NCI-H1930 (cell line): ENCODE data around the gene ETAA1.

Experiments used
- DNase-seq, 2 experiments: peaks; one replicate each; lab custom pipeline; 2025; lab: John Stamatoyannopoulos, UW

The ETAA1 gene

GRCh38 chr2:67397143-67397986 lies at the start of gene ETAA1:
ETAA1 (plus strand) TSS chr2:67397333; CDS start chr2:67397449, 116 bp downstream.
- DNase-seq, result peak; percentile 77 to 87

DNA sequence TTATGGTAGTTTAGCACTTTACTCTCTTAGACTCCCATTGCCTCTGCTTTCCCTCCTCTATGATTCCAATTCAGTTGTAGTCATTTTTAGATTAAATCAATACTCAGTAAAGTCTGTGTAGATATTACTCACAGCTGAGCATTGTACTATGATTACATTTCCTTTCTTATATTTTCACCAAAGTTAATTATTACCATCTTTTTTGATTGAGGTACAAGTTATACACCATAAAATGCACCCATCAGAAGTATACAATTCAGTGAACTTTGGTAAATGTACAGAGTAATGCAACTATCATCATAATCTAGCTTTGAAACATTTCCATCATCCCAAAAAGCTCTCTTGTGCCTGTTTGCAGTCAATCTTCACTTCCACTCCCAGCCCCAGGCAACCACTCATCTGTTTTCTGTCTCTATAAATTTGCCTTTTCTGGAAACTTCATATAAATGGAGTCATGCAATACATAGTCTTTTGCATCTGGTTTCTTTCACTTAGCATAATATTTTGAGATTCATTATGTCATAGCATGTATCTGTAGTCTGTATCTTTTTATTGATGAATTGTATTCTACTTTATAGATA lies 30.2 kb upstream of the ETAA1 start:
- DNase-seq, result no peak

DNA sequence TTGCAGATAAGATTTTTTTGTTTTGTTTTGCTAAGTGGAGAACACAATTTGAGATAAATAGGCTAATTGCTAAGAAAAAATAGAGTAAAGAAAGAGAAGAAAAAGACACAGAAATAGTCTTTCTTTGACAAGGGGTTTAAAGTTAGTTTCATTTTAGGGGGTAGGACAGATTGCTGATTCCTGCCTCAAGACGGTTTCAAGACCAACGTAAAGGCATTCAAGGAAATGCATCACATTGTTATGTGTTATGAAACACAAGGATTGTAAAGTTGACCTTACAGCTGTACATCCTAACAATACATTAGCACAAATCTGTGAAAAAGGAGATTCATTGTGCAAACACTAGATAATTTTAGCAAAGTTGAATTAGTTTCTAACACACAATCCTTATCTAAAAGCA lies 22.7 kb upstream of the ETAA1 start:
- no peak for DNase-seq

- no peak for DNase-seq
Measured at GRCh38 chr2:67374949-67375348, 22.2 kb upstream of the ETAA1 start.

DNA sequence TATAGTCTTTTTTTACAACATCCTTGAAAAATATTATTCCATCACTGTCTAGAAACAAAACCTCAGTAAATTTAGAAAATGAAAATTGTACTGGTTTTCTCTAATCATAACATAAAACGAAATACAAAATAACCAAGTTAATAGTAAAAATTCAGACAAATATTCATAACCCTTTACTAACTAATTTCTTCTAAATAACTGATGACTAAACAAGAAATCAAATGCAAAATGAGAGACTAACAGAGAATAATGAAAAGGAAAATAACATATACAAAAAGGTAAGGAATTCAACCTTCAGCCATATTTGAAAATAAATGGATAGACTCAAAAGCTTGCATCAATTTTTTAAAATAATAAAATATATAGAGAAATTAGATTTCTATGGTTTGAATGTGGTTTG lies 18.6 kb upstream of the ETAA1 start:
- DNase-seq, result no peak

- DNase-seq, result no peak
Measured at GRCh38 chr2:67379048-67379447, 18.1 kb upstream of the ETAA1 start.

DNA sequence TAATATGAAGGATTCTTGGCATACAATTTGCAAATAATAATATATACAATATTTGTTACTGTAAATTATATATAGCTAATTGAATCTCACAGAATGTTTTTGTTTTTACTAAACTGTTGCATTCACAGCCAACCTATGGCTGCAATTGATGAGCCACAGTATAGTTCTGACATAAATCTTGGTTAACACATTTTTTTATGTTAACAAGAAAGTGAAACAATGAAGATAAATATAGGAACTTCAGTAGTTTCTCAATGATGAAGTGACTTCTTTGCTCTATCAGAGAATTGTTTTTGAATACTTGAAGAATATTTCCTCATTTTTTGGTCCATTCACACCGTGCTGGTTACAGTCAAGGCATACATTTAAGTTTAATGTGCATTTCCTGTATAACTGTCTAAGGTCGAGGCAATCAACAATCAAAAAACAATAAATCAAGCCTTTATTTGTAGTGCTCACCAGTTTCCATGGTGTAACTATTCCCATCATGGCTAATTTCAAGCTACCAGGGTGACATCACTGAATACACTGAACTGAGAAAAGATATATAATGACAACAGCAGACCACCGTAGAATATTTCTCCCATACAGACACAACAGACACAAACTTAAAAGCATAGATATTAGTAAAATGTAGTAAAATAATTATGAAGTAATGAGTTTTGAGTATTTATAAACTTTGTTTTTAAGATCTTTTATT lies 12.9 kb upstream of the ETAA1 start:
- DNase-seq, result no peak

DNA sequence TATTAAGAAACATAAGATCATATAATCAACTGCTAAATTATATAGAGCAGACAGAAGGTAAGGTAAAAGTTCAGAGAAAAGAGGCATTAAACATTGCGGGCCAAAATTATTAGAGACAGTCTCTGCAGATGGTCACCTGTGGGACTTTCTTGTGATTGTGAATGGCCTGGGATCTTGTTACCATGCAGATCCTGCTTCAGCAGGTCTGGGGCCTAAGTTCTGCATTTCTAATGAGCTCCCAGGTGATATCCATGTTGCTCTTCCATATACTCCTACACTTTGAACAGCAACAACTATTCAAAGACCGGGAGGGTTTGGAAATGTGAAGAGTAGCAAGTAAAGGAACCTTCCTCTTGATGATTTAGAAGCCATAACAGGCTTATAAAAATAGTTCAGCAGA lies 8.5 kb upstream of the ETAA1 start:
- no peak for DNase-seq

GRCh38 chr2:67389286-67389685 lies 7.8 kb upstream of the ETAA1 start:
- no peak for DNase-seq

- DNase-seq, result no peak
Measured at GRCh38 chr2:67389788-67390187, 7.3 kb upstream of the ETAA1 start.

DNA sequence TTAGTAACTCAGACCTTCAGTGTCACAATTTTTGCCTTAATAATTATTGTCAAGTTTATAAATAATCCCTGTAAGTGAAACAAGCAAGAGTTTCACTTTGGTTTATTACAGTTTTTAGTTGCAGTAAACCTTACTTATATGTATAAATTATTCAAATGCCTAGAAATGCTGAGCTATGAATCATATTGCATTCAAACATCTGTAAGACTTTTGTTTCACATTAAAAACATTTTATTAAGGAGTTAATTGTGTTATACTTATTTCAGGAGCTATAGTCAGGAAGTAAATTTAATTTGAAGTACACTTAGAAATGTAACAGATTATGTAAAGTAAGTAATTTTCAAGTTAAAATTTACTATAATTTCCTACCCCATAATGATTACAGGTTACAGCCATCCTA lies 3.9 kb upstream of the ETAA1 start:
- DNase-seq, result no peak

DNA sequence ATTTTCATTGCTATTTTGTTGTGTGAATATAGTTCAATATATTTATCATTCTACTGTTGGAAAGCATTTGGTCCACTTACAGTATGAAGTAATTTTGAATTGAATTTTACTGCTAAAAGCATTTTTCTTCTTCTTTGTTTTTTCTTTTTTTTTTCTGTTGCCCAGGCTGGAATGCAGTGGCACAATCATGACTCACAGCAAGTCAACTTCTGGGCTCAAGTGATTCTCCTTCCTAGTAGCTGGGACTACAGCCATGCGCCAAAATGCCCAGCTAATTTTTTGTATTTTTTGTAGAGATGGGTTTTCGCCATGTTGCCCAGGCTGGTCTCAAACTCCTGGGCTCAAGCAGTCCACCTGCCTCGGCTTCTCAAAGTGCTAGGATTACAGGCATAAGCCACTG lies 2.4 kb upstream of the ETAA1 start:
- no peak for DNase-seq

GRCh38 chr2:67399144-67399543 lies 2.0 kb downstream of the ETAA1 start:
- DNase-seq, result no peak

DNA sequence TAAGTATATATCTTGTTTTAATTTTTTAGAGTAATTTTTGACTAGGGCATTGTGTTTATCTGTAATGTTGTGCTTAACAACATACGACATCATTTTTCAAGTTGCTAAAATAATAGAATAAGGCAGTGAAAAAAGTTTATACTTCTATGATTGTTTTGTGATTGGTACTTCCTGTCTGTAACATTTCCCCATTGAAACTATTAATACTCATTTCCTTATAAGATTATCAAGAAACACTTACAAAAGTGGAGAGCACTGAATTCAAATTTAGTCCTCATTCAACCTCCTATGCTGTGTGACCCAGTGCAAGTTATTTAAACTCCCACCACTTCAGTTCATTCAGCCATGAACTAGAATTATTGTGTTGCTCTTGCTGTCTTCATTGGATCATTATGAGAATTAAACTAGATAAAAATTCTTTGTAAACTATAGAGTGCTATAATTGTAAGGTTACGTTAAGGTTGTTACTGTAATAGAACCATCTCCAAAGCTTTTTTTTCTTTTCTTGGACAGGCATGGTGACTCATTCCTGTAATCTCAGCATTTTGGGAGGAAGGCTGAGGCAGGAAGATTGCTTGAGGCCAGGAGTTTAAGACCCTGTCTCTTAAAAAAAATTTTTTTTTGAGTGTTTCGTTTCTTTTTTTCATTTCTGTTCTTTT lies 2.8 kb downstream of the ETAA1 start:
- DNase-seq, result no peak

GRCh38 chr2:67400560-67401485 lies 3.7 kb downstream of the ETAA1 start:
- DNase-seq, result no peak

DNA sequence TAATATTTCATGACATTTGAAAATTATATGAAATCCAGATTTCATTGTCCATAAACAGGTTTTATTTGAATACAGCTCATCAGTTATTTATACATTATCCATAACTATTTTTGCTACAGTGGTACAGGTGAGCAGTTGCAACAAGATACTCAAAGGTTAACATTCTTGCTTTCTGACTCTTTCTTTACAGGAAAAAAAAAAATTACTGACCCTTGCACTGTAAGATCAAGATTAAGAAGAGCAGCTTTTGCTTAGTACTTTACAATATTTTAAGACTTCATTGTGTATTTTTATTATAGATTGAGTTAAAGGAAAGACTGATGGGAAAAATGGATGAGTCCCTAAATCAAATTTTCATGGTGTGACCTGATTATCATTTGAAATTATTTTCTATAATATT lies 11.2 kb downstream of the ETAA1 start:
- no peak for DNase-seq

DNA sequence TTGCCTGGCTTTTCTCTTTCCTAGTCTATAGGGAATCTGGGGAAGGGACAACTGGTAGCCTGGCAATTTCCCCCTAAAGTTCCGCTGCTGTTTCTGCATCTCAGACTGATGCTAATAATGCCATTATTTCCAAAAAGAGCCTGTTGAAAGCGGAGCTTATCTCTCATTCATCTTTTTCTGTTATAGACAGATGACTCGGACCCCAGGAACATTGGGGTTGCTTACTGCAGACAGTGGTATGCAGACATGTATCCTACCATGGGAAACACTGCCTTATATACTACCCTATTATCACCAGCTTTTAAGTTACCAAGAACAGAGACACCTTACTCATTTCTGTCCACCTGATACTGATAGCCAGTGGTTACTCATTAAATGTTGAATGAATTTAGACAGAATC lies 15.3 kb downstream of the ETAA1 start:
- DNase-seq, result no peak

DNA sequence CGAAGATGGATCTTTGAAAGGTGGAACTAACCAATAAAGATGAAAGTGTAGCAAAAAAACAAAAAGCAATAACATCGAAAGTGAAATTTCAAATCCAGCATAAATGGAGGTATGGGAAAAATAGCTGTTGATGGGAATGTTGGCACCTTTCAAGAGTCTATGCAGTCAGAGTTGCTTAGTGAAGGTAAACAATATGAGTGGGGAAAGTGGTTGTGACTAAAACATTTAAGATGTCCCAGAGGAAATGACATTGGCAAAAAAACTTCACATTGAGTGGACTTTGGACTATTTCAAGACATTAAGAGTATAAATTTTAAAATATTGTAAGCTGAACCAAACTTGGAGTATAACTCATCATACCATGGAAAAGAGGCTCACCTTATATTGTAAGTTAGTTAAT lies 17.7 kb downstream of the ETAA1 start:
- no peak for DNase-seq

GRCh38 chr2:67416136-67416535 lies 19.0 kb downstream of the ETAA1 start:
- DNase-seq, result no peak

DNA sequence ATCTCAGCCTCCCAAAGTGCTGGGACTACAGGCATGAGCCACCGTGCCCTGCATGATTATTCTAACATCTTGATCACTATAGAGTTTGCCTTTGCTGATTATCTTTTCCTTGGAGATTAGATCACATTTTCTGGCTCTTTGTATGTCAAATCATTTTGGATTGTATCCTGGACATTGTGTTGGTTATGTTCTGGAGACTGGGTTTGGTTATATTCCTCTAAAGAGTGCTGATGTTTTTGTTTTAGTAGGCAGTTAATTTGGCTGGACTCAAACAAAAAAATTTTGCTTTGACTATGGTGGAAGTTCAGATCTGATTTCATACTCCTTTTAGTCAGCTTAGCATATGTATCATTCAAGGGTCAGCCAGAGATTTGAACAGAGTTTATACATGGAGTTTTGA lies 26.4 kb downstream of the ETAA1 start:
- DNase-seq, result no peak

DNA sequence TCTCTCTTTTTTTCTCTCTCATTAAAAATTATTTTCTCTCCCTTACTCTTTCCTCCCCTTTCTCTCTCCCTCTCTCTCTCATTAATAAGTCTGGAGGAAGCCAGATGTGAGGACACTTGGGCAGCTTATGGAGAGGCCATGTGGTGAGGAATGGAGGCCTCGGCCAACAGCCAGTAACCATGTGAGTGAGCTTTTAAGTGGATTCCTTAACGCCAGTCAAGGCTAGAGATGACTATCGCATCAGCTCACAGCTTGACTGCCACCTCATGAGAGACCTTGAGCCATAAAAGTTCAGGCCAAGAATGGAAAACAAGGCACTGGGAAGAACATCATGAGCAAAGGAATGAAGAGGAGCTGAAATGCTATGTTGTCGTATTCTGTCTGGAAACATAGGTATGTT lies 39.1 kb downstream of the ETAA1 start:
- no peak for DNase-seq

GRCh38 chr2:67437114-67437513 lies 40.0 kb downstream of the ETAA1 start:
- no peak for DNase-seq
